Right hindlimb (tissue), 1 donor: ENCODE results near the gene CD46.
"Not testable (repeated sequence)": the region's sequence is repeated elsewhere in the genome, so short reads cannot be mapped to it uniquely, and the experiment has no call there.

Experiments
- DNase-seq: peaks from one replicate; pipeline ENCODE4 v3.0.0-alpha.2; 2018

Gene CD46

DNA sequence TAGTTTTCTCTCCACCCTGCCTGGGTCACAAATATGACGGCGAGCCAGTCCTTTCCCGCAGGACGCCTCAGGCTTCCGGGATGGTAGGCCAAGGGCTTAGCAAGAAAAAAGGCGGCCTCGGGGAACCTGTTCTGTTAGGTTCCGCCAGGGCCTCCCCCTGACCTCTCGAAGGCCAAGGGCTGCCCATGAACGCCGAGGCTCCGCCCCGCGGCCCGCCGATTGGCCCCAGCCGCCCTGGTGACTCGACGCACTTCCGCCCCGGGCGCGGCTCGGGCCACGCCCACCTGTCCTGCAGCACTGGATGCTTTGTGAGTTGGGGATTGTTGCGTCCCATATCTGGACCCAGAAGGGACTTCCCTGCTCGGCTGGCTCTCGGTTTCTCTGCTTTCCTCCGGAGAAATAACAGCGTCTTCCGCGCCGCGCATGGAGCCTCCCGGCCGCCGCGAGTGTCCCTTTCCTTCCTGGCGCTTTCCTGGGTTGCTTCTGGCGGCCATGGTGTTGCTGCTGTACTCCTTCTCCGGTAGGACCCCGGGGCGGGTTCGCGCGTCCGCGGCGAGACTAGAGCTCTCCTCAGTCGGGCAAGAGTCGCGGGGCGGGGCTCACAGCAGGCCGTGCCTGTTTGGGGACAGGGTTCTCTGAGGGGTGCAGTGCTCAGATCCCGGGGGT, at the start of gene CD46:
CD46 (plus strand) TSS at position 265 of the 666 bp plus-strand sequence; CDS start at position 424, 159 bp downstream.
- peak; percentile 96 for DNase-seq

DNA sequence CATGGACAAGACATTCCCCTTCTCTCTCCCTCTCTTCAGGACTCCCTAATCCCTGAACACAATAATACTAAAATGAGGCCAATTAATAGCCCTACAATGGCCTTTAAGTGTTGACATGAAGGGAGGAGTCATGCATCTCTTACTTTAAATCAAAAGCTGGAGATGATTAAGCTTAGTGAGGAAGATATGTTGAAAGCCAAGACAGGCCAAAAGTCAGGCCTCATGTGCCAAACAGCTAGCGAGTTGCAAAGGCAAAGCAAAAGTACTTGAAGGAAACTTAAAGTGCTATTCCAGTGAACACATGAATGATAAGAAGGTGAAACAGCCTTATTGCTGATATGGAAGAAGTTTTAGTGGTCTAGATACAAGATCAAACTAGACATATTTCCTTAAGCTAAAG, 49.5 kb upstream of the CD46 start:
- no peak for DNase-seq

DNA sequence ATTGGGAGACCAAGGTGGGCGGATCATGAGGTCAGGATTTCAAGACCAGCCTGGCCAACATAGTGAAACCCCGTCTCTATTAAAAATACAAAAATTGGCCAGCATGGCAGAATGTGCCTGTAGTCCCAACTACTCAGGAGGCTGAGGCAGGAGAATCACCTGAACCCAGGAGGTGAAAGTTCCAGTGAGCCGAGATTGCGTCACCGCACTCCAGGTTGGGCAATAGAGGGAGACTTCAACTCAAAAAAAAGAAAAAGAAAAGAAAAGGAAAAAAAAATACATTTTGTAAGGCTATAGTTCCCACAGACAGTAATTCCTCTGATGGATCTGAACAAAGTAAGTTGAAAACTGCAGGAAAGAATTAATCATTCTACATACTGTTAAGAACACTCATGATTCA, 48.1 kb upstream of the CD46 start:
- DNase-seq: no peak

DNA sequence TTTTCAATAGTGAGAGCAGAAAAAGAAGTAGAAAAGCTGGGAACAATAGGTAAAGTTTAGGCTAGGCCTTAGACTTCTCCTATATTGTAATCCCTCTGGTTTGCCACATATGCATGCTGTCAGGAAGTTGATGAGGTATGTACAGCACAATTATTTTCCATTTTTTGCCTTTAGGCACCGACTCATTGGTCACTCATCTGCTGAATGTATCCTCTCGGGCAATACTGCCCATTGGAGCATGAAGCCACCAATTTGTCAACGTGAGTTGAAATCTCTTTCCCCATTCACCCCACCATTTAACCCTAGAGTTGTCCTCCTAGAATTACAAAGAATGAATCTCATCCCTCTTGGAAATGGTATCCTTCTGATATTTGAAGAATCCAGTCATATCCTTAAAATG, 43.9 kb upstream of the CD46 start:
- not testable (repeated sequence) for DNase-seq

DNA sequence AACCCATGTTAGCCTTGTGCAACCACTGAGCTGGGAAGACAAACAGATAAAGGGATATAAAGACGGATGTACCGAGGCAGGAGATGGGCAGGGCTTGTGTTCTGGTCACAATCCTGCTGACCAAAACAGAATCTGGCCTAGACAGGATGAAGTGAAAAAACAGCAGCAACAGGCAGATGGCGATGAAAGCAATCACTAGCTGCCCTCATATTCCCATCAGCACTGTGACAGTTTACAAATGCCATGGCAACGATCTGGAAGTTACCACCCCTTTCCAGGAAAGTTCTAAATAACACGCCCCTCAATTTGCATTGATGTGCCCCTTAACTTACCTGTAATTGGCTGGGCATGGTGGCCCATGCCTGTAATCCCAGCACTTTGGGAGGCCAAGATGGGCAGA, 40.6 kb upstream of the CD46 start:
- DNase-seq: no peak

DNA sequence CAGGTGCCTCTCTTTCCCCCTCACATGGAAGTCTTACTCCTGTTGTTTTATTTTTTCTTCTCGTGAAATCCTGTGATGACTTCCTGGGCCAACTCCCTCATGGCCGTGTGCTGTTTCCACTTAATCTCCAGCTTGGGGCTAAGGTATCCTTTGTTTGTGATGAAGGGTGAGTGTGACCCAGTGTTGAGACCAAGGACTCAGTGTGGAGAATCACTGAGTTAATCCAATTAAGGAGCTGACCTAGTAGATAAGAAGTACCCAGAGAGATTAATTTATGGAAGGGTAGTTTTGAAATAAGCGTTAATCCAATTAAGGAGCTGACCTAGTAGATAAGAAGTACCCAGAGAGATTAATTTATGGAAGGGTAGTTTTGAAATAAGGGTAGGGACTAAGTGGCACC, 39.2 kb upstream of the CD46 start:
- not testable (repeated sequence) for DNase-seq

DNA sequence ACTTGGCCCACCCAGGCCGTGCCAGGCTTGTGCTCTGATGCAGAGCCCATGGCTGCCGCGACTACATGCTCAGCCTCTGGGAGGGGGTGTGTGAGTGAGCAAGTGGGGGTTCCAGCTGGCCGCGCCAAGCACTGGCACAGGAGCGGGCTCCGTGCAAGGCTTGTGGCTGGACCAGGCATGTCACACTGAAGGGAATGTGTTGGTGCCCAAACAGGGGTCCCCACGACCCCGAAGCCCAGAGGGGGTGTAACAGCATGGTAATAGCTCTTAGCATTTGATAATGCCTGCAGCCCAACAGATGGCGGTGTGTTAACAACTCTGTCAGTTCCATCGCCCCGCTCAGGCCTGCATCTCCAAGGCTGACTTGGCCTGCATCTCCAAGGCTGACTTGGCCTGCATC, 38.3 kb upstream of the CD46 start:
- no peak for DNase-seq

DNA sequence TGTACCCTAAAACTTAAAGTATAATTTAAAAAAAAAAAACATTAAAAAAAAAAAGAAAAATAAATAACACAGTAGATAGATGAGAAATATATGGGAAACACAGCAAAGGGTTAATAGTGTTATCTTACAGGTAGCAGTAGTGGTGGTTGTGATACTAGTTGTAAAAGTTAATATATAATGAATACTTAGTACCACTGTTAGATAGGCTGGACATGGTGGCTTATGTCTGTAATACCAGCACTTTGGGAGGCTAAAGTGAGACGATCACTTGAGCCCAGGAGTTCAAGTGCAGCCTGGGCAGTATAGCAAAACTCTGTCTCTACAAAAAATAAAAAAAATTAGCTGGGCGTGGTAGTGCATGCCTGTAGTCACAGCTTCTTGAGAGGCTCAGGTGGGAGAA, 32.6 kb upstream of the CD46 start:
- no peak for DNase-seq

DNA sequence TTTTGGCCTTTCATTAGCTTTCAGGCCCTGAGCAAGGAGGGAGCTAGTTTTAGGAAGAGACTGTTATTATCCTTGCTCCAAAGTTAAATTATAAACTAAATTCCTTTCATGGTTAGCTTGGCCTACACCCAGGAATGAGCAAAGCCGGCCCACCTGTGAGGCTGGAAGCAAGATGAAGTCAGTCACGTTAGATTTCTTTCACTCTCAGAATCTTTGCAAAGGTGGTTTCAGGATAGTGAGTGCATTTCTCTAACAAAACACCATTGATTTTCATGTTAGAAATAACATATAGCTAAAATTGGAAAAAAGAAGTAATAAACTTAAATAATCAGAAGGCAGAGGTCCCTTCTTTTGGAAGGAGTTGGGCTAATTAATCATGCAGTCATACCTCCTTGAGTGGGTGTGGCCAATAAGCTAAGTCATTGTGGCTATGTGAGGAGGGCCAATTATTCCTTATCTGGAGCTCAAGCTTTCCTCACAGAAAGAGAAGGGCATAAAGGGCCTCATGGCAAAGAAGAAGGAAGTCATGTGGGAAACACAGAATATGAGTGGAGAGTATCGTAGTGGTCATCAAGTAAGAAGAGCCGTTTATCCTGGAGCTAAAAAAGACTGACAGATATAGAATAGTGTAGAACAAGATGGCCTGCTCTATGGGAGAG, 23.5 kb upstream of the CD46 start:
- DNase-seq: not testable (repeated sequence)

DNA sequence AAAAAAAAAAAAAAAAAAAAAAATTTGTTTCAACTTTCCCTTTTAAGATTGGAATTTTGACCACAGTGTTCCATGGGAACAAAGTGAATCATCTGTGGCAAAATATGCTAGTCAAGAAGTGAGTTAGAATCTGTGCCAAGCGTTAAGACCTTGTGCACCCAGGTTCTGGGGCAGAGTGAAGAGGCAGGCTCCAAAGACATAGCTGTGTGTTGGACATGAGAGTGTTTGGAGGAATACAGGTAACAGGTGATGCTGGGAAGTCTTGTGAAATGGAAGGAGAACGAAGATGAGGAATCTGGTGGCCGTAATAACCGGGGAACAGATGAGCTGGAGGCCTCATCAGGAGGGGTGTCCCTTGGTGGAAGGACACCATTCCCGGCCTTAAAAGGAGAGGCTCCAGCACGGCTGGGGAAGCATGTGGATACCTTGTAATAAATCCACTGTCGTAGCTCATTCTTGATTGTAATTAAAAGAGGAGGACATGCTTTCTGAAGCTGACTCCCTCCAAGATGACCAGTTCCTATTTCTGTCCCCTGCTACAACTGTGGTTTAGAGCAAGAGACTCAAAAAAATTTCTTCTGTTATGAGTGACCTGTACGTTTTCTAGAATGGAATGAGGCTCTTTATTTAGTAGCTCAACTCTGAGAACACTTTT, 14.2 kb upstream of the CD46 start:
- not testable (repeated sequence) for DNase-seq

DNA sequence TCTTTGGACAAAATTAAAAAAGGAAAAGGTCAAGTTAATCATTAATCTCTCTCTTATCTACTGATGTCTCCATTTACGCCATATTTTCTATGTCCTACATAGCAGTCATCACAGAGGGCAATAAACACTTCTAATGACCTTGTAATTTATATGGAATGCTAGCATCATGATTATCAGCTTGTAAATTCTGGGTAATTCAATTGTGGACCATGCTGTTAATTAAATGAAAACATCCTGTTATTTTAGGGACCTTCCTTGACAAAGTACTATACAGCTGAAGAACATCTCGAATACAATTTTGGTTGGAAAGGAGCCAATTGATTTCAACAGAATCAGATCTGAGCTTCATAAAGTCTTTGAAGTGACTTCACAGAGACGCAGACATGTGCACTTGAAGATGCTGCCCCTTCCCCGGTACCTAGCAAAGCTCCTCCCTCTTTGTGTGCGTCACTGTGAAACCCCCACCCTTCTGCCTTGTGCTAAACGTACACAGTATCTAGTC, 13.6 kb upstream of the CD46 start:
- not testable (repeated sequence) for DNase-seq

DNA sequence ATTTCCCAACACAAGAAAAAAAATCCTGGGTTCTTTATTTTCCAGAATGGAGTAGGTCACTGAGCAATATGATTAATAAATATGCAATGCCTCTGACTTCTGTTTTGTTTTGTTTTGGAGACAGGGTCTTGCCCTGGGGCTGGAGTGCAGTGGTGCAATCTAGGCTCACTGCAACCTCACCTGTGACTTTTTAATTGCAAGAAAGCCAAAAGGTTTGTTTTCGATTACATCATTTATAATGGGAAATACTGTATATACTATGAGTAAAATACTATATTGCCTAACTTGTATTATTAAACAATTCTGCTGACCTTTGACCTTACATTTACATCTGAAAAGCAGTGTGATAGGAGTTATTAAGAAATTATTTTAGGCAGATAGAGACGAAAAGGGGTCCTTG, 11.6 kb upstream of the CD46 start:
- DNase-seq: no peak

DNA sequence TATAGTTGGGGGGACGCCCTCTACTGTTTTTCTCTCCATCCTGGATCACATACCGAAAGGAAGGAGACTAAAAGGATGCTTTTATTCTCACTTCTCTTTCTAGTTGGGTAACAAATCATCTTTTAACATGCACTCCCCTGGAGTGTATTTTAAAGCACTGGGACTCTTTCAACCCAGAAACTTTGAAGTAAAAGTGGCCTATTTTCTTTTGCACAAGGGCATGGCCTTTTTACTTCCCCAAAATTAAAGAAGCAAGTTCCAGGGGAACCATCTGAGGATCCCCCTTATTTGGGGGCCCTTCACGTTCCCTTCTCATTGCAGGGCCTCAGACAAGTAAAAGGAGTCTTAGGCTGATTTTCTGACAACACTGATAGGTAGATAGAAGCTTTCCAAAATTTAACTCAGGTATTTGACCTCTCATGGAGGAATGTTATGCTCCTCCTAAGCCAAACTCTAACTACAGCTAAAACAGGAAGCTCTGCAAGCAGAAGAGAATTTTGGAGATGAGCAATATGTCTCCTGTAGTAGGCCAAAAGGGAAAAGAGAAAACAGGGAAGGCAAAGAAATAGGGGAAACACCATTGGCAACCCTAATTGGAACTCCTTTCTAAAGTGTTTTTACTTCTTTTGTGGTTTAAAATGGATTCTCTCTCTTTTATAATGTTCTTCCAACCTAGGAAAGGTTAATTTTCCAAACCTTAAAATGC, 8.9 kb upstream of the CD46 start:
- DNase-seq: no peak

DNA sequence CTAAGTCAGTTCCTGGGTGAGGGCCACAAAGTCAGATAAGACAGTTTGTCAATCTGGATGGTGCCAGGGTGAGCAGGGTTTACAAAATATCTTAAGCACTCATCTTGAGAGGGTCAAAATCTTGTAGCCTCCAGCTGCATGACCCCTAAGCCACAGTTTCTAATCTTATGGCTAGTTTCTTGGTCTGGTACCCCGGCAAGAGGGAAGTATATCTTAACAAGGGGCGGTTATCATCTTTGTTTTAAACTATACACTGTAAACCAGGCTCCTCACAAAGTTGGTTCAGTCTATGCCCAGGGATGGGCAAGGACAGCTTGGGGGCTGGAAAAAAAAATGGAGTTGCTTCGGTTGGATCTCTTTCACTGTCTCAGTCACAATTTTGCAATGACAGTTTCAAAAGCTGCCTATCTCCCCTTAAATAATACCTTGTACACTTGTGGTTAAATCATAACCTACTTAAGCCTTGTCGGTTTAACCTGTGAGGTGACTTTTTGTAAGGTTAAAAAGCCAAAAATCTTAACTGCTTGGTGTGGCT, 7.8 kb upstream of the CD46 start:
- DNase-seq: no peak

DNA sequence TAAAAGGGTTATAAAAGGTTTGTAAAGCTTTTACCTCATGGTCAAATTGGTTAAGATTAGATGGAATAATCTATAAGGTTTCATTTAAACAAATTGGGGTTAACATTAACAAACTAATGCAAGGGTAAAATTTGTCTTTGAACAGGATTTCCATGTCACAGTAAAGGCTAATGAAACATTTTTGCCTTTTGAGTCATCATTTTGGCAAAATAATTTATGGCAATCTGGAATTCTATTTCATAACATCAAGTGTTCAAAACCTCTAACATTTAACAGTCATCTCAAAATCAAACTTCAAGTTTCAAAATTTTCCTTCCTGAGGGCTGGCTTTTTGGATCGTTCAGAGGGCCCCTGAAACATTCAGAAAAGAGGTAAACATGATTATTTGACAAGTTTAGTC, 6.6 kb upstream of the CD46 start:
- no peak for DNase-seq

DNA sequence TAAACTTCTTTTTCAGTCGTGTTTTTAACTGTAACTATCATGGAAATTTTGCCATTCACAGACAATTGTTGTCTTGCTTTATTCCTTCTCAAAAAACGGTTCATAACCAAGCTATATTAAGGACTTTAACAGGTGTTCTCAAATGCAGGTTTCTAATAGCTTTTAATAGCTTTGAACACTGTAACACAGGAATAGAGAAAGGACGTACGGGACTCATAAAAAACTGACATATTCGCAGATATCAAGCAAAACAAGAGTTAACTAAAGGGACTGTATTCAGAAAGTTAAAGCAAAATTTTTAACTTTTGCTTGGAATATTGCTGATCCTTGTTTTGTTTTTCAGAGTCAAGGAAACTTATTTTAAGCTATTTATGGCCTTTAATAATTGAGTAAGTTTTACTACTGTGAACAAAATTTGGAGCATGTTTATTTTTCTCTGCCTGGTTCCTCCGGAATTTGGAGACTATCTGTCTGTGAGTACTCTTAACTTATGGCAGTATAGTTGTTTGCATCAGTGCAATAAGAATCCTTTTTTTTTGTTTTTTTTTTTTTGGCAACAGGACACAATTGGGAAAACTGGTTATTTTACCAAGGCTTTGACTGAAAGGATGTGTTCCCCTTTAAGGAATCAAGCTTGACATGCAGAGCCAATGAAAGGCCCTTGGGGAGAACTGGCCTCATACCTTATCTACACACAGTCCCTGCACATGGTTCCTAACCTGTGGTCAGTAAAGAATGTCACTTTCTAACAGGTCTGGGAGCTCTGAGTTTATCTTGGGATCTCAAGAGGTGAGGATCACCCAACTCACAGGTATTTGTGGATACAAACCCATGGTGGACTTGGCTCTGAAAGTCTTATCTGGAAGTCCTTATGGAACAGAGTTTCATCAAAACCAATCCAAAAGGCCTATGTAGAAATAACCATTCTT, 5.8 kb upstream of the CD46 start:
- no peak for DNase-seq

DNA sequence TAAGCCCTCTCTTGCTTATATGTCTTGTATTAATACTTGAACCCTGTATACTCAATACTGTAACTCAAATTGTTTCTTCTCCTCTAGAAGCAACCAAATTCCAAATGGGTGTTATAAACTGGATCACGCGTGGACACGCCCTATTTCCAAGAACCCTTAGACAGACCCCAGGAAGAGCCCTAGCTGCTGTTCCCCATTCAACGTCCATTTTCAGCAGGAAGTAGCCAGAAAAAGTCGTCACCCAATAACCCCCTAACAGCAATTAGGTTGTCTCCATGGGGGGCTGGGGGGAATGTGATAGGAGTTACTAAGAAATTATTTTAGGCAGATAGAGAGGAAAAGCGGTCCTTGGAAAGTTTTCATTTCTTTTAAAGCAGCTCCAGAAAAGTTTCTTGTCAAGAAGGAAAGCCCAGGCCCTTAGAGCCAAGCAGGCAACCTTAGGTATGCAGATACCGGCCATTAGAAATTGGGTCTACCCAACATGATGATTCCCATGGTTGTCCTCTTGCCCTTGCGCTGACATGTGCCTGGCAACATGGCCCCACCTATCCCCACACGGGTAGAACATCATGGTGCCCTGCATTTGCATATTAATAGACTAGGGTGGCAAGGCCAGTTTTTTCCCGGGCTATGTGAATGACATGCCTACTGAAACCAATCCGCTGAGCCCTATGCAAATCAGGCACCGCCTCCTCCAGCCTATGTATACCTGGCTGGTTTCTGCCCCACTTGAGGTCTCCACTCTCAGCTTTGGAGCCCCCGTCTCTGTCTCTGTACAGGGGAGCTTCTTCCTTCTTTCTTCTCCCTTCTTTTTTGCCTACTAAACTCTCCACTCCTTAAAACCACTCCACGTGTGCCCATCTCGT, 4.0 kb upstream of the CD46 start:
- DNase-seq: no peak

DNA sequence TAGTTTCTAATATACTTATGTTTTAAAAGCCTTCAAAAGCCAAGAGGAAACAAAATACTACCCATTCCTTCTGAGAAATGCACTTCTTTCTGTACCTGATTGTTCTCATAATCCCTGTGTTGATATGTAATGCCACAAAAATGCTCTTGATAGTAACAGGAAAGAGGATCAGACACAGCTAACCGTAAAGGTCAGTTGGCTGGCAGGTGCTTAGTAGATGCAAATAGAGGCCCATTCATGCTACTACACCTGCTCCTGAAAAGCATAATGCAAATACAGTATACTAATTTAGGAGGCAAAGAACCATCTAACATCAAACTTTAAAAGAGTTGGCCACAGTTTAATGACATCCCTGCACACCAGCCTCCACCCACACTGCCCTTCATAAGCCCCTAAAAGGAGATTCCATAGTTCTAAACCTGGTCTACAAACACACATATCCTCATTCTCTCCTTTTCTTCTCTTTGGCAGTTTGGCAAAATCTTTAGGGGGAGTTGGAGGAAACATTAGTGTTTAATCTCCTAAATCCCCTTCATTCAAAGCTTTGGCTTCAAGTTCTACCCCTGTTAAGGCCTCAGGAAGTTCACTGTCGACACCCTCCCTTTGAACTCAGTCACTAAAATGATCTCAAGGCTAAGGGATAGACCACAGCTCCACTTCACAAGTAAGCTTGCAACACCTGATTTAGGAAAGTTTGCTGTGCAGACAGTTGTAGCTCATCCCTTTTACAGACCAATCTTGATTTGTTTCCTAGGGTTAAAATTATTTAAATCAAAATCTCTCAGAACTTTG, 2.9 kb upstream of the CD46 start:
- DNase-seq: no peak

DNA sequence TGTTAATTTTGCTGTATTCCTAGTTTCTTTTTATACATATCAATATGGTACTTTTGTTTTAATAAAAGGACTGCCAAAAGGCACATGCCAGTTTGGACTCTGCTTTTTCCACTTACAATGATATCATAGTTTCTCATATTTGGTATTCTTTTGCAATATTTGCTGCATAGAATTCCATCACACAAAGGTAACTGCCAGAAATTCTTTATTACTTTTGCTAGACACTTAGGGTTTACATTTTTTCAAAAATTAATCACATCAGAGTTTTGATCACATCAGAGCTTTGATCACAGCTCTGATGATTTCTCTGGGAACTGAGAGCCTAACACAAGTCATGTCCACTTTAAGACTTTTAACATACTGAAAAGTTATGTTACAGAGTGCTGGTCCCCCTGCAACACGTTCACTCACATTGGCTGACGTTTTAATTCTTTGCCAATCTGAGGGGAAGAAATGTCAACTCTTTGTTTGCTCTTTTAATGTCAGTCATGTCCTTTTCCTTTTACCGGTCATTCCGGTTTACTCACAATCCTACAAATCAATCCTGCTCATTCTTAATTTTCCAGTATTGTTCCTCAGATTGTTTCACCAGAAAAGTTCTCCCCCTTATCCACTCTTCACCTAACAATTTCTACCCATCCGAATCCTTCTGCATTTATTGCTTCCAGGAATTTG, 1.1 kb upstream of the CD46 start:
- no peak for DNase-seq

DNA sequence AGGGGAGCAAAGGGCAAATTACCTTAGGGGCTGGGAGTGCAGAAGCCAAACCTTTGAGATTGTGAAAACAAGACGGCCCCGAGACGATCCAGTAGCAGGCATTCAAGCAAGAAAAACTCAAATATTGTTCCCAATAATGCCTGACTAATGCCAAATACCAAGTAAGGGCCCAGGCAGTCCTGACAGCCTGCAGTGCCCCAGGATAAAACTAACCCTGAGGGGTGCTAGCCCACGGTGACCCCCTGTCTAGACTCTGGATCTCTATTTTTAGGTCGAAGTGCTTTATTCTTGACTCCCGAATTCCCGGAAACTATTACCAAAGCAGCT, 428 bp upstream of the CD46 start:
- DNase-seq: not testable (repeated sequence)
